Endothelial cell of umbilical vein (primary cell): ENCODE measurements around the gene NADK. TPM values are rescaled to one million over a fixed set of nuclear protein-coding genes. Genes with fewer than 3 reads are reported as not detected.

Experiments used
- BruUV-seq: library from RNA; stranded (reverse); fragments of 400-500 nt; replicated peaks from 2 replicates; lab custom pipeline; 2021; lab: Mats Ljungman, UMichigan
- CTCF ChIA-PET: fragments of 300-600, 350-600 bp; sonication (Branson Sonifier 250); formaldehyde crosslinking; loops from one replicate; lab custom pipeline; 2021; ENCODE audit warnings: antibody characterized with exemption, inconsistent platforms; lab: Charles Lee
- POLR2A ChIA-PET: fragments of 300-600, 350-600 bp; sonication (Branson Sonifier 250); formaldehyde crosslinking; loops from one replicate; lab custom pipeline; 2021; ENCODE audit warnings: antibody characterized with exemption, inconsistent platforms; lab: Charles Lee
- DNase-seq: peaks from one replicate; pipeline ENCODE4 v3.0.0-alpha.2; 2011; ENCODE audit warnings: low read depth, low spot score
- FAIRE-seq: peaks from 2 replicates; lab custom pipeline; 2011; peaks lifted over from hg19 to GRCh38; lab: Jason Lieb, UNC
- H2AFZ ChIP-seq: 2 replicates; pipeline ENCODE4 v1.6.0; 2012; ENCODE audit warnings: low read depth, low read length, control low read depth, inconsistent platforms
- H3K27ac ChIP-seq: 2 replicates; pipeline ENCODE4 v1.5.1; 2011; ENCODE audit warnings: low read depth, mild to moderate bottlenecking, control low read depth, low read length, moderate library complexity; ENCODE audit not compliant: insufficient read depth
- H3K27me3 ChIP-seq, 2 experiments: 2 replicates each; pipeline versions ENCODE4 v1.6.0 to v1.6.1; 2011; ENCODE audit warnings: low read length in 2 of 2, mixed read lengths in 1 of 2; ENCODE audit not compliant: control insufficient read depth in 2 of 2, insufficient read depth in 2 of 2
- H3K36me3 ChIP-seq, 2 experiments: 2 replicates in 1 of 2; 3 replicates in 1 of 2; pipeline ENCODE4 v1.5.1; 2011; ENCODE audit warnings: low read length in 2 of 2, mild to moderate bottlenecking in 1 of 2, moderate library complexity in 1 of 2; ENCODE audit not compliant: control insufficient read depth in 2 of 2, insufficient read depth in 2 of 2; ENCODE audit errors: extremely low read depth in 1 of 2
- H3K4me1 ChIP-seq: 3 replicates; pipeline ENCODE4 v1.5.1; 2011; ENCODE audit warnings: mild to moderate bottlenecking, low read length; ENCODE audit not compliant: control insufficient read depth, insufficient read depth; ENCODE audit errors: extremely low read depth
- H3K4me2 ChIP-seq: 2 replicates; pipeline ENCODE4 v1.6.1; 2011; ENCODE audit warnings: low read length, control low read depth, mixed read lengths; ENCODE audit not compliant: insufficient read depth
- H3K4me3 ChIP-seq, 3 experiments: fragments of 200-600 bp in 1 of 3; sonication (generic), shearing (Covaris generic) in 1 of 3; replicated peaks in 1 of 3; 2 replicates each; pipeline ENCODE4 v1.5.1; 2011 to 2016; ENCODE audit warnings: control low read depth in 3 of 3, low read length in 3 of 3, mild to moderate bottlenecking in 2 of 3, inconsistent platforms in 1 of 3, low read depth in 1 of 3, moderate library complexity in 1 of 3; ENCODE audit not compliant: insufficient read depth in 1 of 3
- H3K79me2 ChIP-seq: 2 replicates; pipeline ENCODE4 v1.6.0; 2012; ENCODE audit warnings: low read length, inconsistent platforms; ENCODE audit not compliant: control insufficient read depth, insufficient read depth
- H3K9ac ChIP-seq: replicated peaks from 2 replicates; pipeline ENCODE3; 2011; ENCODE audit warnings: low read length, control low read depth; ENCODE audit not compliant: insufficient read depth; ENCODE audit errors: extremely low read depth
- H3K9me1 ChIP-seq: replicated peaks from 3 replicates; pipeline ENCODE4 v1.6.0; 2011; ENCODE audit warnings: mild to moderate bottlenecking, low read length; ENCODE audit not compliant: control insufficient read depth, insufficient read depth; ENCODE audit errors: extremely low read depth
- H3K9me3 ChIP-seq: replicated peaks from 2 replicates; pipeline ENCODE4 v1.5.1; 2012; ENCODE audit warnings: low read length, inconsistent platforms; ENCODE audit not compliant: control insufficient read depth, insufficient read depth
- H4K20me1 ChIP-seq: replicated peaks from 2 replicates; pipeline ENCODE3; 2011; ENCODE audit warnings: mild to moderate bottlenecking, low read length; ENCODE audit not compliant: control insufficient read depth, insufficient read depth; ENCODE audit errors: extremely low read depth
- EZH2 ChIP-seq: IDR thresholded peaks from 2 replicates; pipeline ENCODE4 v1.6.1; 2012; ENCODE audit warnings: borderline replicate concordance, low read depth, mild to moderate bottlenecking, moderate library complexity, low read length, inconsistent platforms; ENCODE audit not compliant: severe bottlenecking
- POLR2AphosphoS5 ChIP-seq: IDR thresholded peaks from 2 replicates; pipeline ENCODE4 v1.6.1; 2012; ENCODE audit warnings: low read depth, mild to moderate bottlenecking, control low read depth, low read length, moderate library complexity; ENCODE audit not compliant: insufficient read depth
- dilution Hi-C: fragments of 300-500 bp; cut with MboI; formaldehyde crosslinking; loops from one replicate; pipeline ENCODE4 v1.15.0; 2019; ENCODE audit warnings: low sequenced_read_pairs; ENCODE audit not compliant: extremely low pct_ligation_motif_present
- intact Hi-C: fragments of 100-400 bp; cut with micrococcal nuclease; formaldehyde crosslinking; loops from one replicate; pipeline ENCODE4 v1.10.0; 2022
- polyA plus RNA-seq, 4 experiments: library from polyadenylated mRNA; depleted of rRNA in 3 of 4; stranded (reverse) in 3 of 4; unstranded in 1 of 4; fragments of >200 nt; gene quantifications; 2 replicates each; pipeline versions ENCODE4 v1.2.1 to v1.2.3, GENCODE V29; 2011 to 2012; ENCODE audit warnings: missing spikeins in 1 of 4
- total RNA-seq: library from RNA; stranded (reverse); gene quantifications from 2 replicates; pipeline ENCODE4 v1.2.3, GENCODE V29; 2021
- TF ChIP-seq, protein P1 (sequence below), 2 donors: IDR thresholded peaks; 1 replicate in 1 of 2; 2 replicates in 1 of 2; pipeline ENCODE4 v1.5.1; 2011; ENCODE audit warnings: low read length in 2 of 2, mild to moderate bottlenecking in 2 of 2, moderate library complexity in 2 of 2, control low read depth in 1 of 2, inconsistent platforms in 1 of 2, low read depth in 1 of 2; ENCODE audit not compliant: insufficient read depth in 1 of 2; ENCODE audit errors: extremely low read depth in 1 of 2

Gene NADK
- total and polyA plus RNA-seq, 2 donors (not counting 3 experiments of a cell fraction or from before 2014, with no cell fraction given): 68.5 to 88.8 TPM

DNA sequence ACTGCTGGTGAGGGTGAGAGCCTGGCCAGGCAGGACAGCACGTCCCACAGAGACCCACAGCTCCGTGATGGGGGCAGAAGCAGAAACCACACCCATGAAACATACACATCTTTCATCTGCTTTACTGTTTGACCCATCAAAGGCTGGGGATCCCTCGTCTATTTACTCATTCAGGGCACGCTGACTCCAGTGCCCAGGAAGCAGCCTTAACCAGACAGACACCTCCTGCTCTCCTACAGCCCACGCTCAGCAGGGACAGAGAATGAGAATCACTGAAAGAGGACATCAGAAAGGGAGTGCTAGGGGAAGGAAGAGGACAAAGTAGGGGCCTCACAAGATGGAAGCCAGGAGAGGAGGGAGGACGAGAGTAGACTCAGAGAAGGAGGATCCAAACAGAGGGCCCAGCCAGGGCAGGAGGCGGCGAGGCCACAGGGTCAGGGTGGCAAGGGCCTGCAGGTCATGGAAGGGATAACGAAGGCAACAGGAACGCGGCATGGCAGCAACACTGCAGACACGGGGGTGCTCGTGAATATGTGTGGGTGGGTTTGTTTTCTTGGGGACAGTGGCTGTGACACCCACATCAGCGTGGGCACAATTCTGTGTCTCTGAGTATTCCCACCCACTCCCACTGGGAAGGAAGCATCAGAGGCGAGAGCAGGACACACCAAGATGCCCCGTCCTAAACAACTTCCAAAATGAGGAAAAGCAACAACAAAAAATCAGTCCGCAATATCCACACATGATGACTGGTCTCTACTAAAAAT lies 15.4 kb upstream of the NADK start:
- no peak for TF ChIP-seq EZH2
- H3K79me2 ChIP-seq: peaks cover 47% of the 10 kb centered on the region
- CTCF ChIA-PET: no interaction called here
- POLR2A ChIA-PET: no interaction called here
- no TSS peak for BruUV-seq
- dilution Hi-C loops (no loop called here), intact Hi-C loops (no loop called here)
- no peak overlapping the region for H2AFZ ChIP-seq
- no peaks in the 10 kb centered on the region for H3K9me1 ChIP-seq
- H3K27me3 ChIP-seq: no peaks in the 10 kb centered on the region
- H3K4me1 ChIP-seq: no peaks in the 10 kb centered on the region
- no peak overlapping the region for H3K9ac ChIP-seq
- H3K4me2 ChIP-seq: no peak overlapping the region
- H3K27ac ChIP-seq: no peak overlapping the region
- no peaks in the 10 kb centered on the region for H4K20me1 ChIP-seq
- peaks cover 34 to 63% of the 10 kb centered on the region in 2 experiments for H3K36me3 ChIP-seq
- H3K4me3 ChIP-seq: no peak overlapping the region
- H3K9me3 ChIP-seq: no peaks in the 10 kb centered on the region
- DNase-seq: no peak
- no peak for FAIRE-seq

DNA sequence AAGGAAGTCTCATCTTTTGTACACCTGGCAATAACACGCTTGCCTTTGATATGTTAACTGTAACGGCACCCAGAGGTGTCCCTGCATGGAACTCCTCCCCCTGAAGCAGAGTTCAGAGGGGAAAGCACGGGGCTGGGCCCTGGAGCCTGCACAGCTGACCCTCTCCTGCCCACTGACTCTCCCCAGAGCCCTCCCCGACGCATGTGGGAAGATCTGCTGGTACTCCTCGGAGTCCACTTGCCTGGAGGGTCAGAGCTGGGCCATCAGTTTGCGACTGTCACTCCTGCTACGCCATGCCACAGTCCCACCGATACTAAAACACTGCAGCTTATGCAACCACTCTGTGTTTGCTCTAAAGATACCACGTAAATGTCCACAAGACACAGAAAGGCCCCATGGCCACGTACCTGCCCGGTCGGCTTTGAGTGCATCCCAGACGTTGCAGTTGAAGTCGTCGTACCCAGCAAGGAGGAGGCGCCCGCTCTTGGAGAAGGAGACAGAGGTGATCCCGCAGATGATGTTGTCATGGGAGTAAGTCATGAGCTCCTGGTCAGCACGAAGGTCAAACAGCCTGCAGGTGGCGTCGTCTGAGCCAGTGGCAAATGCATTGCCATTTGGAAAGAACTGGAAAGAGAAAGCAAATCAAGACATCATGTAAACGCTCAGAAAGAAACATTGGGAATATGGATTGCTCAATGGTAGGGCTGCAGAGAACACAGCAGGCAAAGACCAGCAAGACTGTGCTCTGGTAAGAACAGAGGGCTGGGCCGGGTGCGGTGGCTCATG lies 10.6 kb upstream of the NADK start:
- intact Hi-C loops (loop anchor here (1.0 kb wide), 1 partner anchor 117 kb away; no protein-coding TSS in a partner anchor), dilution Hi-C loops (no loop called here)
- POLR2A ChIA-PET: no interaction called here
- Histone ChIP-seq H3K27ac (no peak overlapping the region), H3K79me2 (peaks cover 15% of the 10 kb centered on the region), H2AFZ (no peak overlapping the region), H3K9me3 (no peaks in the 10 kb centered on the region), H3K4me1 (no peaks in the 10 kb centered on the region), H3K27me3 (no peaks in the 10 kb centered on the region), H3K4me3 (no peak overlapping the region), H3K9me1 (no peaks in the 10 kb centered on the region), H3K36me3 (peaks cover 31 to 70% of the 10 kb centered on the region in 2 experiments), H3K9ac (no peak overlapping the region), H3K4me2 (no peak overlapping the region), H4K20me1 (peaks cover 3% of the 10 kb centered on the region)
- no peak for TF ChIP-seq POLR2AphosphoS5
- TF ChIP-seq, protein P1, sequence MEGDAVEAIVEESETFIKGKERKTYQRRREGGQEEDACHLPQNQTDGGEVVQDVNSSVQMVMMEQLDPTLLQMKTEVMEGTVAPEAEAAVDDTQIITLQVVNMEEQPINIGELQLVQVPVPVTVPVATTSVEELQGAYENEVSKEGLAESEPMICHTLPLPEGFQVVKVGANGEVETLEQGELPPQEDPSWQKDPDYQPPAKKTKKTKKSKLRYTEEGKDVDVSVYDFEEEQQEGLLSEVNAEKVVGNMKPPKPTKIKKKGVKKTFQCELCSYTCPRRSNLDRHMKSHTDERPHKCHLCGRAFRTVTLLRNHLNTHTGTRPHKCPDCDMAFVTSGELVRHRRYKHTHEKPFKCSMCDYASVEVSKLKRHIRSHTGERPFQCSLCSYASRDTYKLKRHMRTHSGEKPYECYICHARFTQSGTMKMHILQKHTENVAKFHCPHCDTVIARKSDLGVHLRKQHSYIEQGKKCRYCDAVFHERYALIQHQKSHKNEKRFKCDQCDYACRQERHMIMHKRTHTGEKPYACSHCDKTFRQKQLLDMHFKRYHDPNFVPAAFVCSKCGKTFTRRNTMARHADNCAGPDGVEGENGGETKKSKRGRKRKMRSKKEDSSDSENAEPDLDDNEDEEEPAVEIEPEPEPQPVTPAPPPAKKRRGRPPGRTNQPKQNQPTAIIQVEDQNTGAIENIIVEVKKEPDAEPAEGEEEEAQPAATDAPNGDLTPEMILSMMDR (IDR thresholded peaks at IDR 0.05; ENCODE audit: extremely low read depth in 1 of 2, insufficient read depth in 1 of 2, low read depth in 1 of 2, low read length in 2 of 2): peak; percentile 16 to 44
- DNase-seq (no peak), FAIRE-seq (no peak)
- CTCF ChIA-PET: interaction anchor here (0.6 to 2.4 kb wide), 5 partner anchors 12 to 117 kb away, joined by 3 to 28 read pairs (median 4); no protein-coding TSS in a partner anchor
- no TSS peak for BruUV-seq
